Retinal pigment epithelial cell (primary cell): ENCODE measurements around the gene MPST.

ENCODE experiments used
- DNase-seq: peaks from one replicate; pipeline ENCODE4 v3.0.0-alpha.2; 2010; ENCODE audit warnings: low read depth
- H3K4me3 ChIP-seq: 2 replicates; pipeline ENCODE4 v1.5.1; 2011; ENCODE audit warnings: mild to moderate bottlenecking, low read length, control low read depth, moderate library complexity
- CTCF ChIP-seq: conservative IDR thresholded peaks from 2 replicates; pipeline ENCODE4 v1.5.1; 2011; ENCODE audit warnings: low read depth, low read length, control low read depth, inconsistent platforms

MPST gene

GRCh38 chr22:37075822-37076433 is 56.4 kb downstream of the MPST start:
- no peak overlapping the region for H3K4me3 ChIP-seq
- no peak for TF ChIP-seq CTCF
- DNase-seq, result no peak

DNA sequence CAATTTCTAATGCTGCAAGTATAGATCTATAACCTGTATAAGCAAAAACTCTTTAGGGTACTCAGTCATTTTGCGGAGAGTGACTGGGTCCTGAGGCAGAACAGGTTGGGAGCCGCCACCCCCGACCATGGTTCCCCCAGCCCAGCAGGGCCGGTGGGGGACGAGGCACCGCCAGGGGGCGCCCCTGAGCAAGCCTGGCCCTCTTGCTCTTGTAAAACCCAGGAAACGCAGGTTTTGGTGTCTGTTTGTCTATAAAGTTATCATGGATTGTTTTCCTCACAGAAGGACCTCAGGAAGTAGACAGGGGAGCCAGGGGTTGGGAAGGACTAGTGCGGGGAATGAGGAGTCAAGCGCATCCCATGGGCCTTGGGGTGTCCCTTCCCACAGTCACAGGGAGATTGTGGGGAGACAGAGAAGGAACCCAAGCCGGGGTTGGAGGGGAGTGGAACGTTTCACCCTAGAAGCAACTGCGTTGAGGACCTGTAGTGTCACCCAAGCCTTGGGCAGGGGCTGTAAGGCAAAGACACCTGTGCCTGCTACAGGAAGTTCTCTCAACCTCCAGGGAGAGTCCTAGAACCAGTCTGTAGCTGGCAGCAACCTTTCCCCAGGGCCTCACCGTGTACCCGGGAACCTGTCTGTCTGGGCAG is 58.4 kb downstream of the MPST start:
- DNase-seq, result no peak
- peak; percentile 99 for TF ChIP-seq CTCF
- no peak overlapping the region for H3K4me3 ChIP-seq

DNA sequence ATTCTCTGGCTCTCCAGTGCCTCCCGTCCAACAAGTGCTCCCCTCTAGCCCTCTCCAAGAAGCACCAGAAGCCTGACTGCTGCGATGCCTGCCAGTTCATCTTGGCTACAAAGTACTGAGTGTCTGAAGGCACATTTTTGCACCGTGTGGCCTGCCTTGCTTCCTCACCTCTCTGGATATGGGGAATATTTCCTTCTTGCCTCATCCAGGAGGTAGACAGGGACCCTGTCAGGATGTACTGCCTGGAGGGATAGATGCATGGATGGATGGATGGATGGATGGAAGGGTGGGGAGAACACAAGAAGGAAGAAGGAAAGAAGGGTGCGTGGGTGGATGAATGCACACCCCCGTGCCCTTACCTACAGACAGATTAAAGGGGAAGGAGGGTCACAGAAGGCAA is 59.6 kb downstream of the MPST start:
- DNase-seq, result no peak
- H3K4me3 ChIP-seq, result no peak overlapping the region
- no peak for TF ChIP-seq CTCF
